Hepatocyte (in vitro differentiated cells): ENCODE data around the gene SND1.

Experiments
- CTCF ChIP-seq: fragments of 200-600 bp; sonication (generic); IDR thresholded peaks from 2 replicates; pipeline ENCODE4 v1.5.1; 2016; ENCODE audit warnings: antibody characterized with exemption, mild to moderate bottlenecking; ENCODE audit not compliant: poor library complexity
- EZH2 ChIP-seq: fragments of 200-600 bp; sonication (generic); IDR thresholded peaks from 2 replicates; pipeline ENCODE4 v1.6.1; 2016; ENCODE audit warnings: antibody characterized with exemption, mild to moderate bottlenecking, borderline replicate concordance

- no peak for TF ChIP-seq EZH2
- TF ChIP-seq CTCF, result no peak
Measured at GRCh38 chr7:127650847-127651555, 993 bp upstream of the SND1 start.
